ENCODE results near the gene MAML2.
"Not testable (repeated sequence)": the region's sequence is repeated elsewhere in the genome, so short reads cannot be mapped to it uniquely, and the experiment has no call there.

MAML2 gene

GRCh38 chr11:96292291-96293010, 50.5 kb downstream of the MAML2 start:
- ATAC-seq (ENCODE audit: low read depth) (no peak), DNase-seq (ENCODE audit: low spot score) (no peak)
- Histone ChIP-seq H3K4me1 (ENCODE audit: insufficient read depth, poor library complexity, severe bottlenecking) (no peaks in the 10 kb centered on the region), H3K27me3 (ENCODE audit: insufficient read depth, poor library complexity, severe bottlenecking) (no peaks in the 10 kb centered on the region), H3K9me3 (ENCODE audit: severe bottlenecking) (no peaks in the 10 kb centered on the region), H3K4me3 (ENCODE audit: severe bottlenecking) (no peak overlapping the region), H3K27ac (ENCODE audit: poor library complexity, severe bottlenecking) (no peak overlapping the region), H3K36me3 (ENCODE audit: low read depth) (no peaks in the 10 kb centered on the region)
- no peak for TF ChIP-seq CTCF (IDR thresholded peaks at IDR 0.05; ENCODE audit: poor library complexity, severe bottlenecking)

DNA sequence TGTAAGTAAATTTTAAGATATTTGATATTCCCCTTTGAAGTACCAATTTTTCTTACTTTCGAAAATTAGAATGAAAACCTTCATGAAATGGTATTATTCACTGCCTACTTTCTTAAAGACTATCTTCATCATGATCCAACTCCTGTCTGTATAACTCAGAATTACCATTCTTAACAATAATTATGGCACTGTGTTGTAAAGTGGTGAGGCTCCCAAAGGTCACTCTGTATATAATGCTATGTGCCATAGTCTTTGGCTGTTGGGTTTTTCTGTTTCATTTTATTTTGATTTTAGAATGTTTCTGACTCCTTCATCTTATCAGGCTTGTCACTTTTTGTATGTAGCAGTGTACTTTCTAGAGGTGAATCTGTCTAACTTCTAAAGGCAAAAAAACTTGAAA, 52.4 kb downstream of the MAML2 start:
- Histone ChIP-seq H3K4me3 (ENCODE audit: severe bottlenecking) (no peak overlapping the region), H3K27ac (ENCODE audit: poor library complexity, severe bottlenecking) (no peak overlapping the region), H3K36me3 (ENCODE audit: low read depth) (no peaks in the 10 kb centered on the region), H3K27me3 (ENCODE audit: insufficient read depth, poor library complexity, severe bottlenecking) (no peaks in the 10 kb centered on the region), H3K4me1 (ENCODE audit: insufficient read depth, poor library complexity, severe bottlenecking) (no peaks in the 10 kb centered on the region), H3K9me3 (ENCODE audit: severe bottlenecking) (no peaks in the 10 kb centered on the region)
- ATAC-seq (ENCODE audit: low read depth) (no peak), DNase-seq (ENCODE audit: low spot score) (no peak)
- no peak for TF ChIP-seq CTCF (IDR thresholded peaks at IDR 0.05; ENCODE audit: poor library complexity, severe bottlenecking)

DNA sequence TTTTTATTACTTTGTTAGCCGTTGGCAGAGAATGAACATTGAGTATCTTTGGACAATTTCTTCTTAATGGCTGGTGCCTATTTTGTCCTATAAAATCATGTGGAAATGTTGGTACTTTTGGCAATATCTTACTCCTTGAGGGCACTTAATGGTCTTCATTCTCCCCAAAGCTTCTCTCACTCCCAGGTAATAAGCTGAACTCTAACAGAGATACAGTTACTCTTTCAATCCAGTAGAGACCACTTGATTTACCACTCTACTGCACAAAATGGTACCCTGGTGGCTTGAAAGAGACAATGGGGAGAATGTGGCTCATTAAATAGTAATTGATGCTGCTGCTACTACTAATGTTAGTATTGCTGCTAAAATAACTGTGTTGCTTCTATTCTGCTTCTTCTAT, 53.0 kb downstream of the MAML2 start:
- H3K4me3 ChIP-seq (ENCODE audit: severe bottlenecking) = no peak overlapping the region
- H3K9me3 ChIP-seq (ENCODE audit: severe bottlenecking) = no peaks in the 10 kb centered on the region
- no peaks in the 10 kb centered on the region for H3K36me3 ChIP-seq (ENCODE audit: low read depth)
- ATAC-seq (ENCODE audit: low read depth) (no peak), DNase-seq (ENCODE audit: low spot score) (no peak)
- no peak overlapping the region for H3K27ac ChIP-seq (ENCODE audit: poor library complexity, severe bottlenecking)
- no peaks in the 10 kb centered on the region for H3K27me3 ChIP-seq (ENCODE audit: insufficient read depth, poor library complexity, severe bottlenecking)
- no peaks in the 10 kb centered on the region for H3K4me1 ChIP-seq (ENCODE audit: insufficient read depth, poor library complexity, severe bottlenecking)
- no peak for TF ChIP-seq CTCF (IDR thresholded peaks at IDR 0.05; ENCODE audit: poor library complexity, severe bottlenecking)

GRCh38 chr11:96288915-96289314, 54.1 kb downstream of the MAML2 start:
- H3K27me3 ChIP-seq (ENCODE audit: insufficient read depth, poor library complexity, severe bottlenecking) = no peaks in the 10 kb centered on the region
- ATAC-seq (ENCODE audit: low read depth) (no peak), DNase-seq (ENCODE audit: low spot score) (no peak)
- no peak overlapping the region for H3K4me3 ChIP-seq (ENCODE audit: severe bottlenecking)
- H3K9me3 ChIP-seq (ENCODE audit: severe bottlenecking) = no peaks in the 10 kb centered on the region
- no peaks in the 10 kb centered on the region for H3K4me1 ChIP-seq (ENCODE audit: insufficient read depth, poor library complexity, severe bottlenecking)
- H3K36me3 ChIP-seq (ENCODE audit: low read depth) = no peaks in the 10 kb centered on the region
- no peak for TF ChIP-seq CTCF (IDR thresholded peaks at IDR 0.05; ENCODE audit: poor library complexity, severe bottlenecking)
- H3K27ac ChIP-seq (ENCODE audit: poor library complexity, severe bottlenecking) = no peak overlapping the region

DNA sequence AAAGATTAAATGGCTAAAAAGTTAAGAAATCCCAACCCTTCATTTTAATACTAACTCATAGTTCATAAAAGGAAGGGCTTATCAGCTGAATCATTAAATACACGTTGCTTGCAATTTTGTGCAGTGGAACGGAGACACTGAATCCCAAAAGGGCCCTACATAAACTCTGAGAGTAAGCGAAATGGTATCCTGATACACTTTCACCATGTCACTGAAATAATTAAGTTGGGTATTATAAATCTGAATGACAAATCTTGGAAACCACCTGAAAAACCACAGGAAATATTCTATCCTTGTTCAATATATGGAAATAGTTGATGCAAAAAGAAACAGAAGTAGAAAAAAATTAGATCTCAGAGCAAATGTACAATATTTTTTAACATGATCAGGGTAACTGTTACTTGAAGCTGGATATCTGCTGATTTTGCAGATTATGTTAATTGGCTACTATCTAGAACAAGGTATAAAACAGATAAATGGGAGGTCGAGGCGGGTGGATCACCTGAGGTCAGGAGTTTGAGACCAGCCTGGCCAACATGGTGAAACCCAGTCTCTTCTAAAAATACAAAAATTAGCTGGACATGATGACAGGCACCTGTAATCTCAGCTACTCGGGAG, 55.1 kb downstream of the MAML2 start:
- no peak for TF ChIP-seq CTCF (IDR thresholded peaks at IDR 0.05; ENCODE audit: poor library complexity, severe bottlenecking)
- H3K36me3 ChIP-seq (ENCODE audit: low read depth) = no peaks in the 10 kb centered on the region
- H3K27me3 ChIP-seq (ENCODE audit: insufficient read depth, poor library complexity, severe bottlenecking) = no peaks in the 10 kb centered on the region
- H3K27ac ChIP-seq (ENCODE audit: poor library complexity, severe bottlenecking) = no peak overlapping the region
- no peaks in the 10 kb centered on the region for H3K4me1 ChIP-seq (ENCODE audit: insufficient read depth, poor library complexity, severe bottlenecking)
- DNase-seq (ENCODE audit: low spot score) = no peak
- H3K4me3 ChIP-seq (ENCODE audit: severe bottlenecking) = no peak overlapping the region
- ATAC-seq (ENCODE audit: low read depth) = no peak
- no peaks in the 10 kb centered on the region for H3K9me3 ChIP-seq (ENCODE audit: severe bottlenecking)

- H3K27me3 ChIP-seq (ENCODE audit: insufficient read depth, poor library complexity, severe bottlenecking); ATAC-seq (ENCODE audit: low read depth); H3K27ac ChIP-seq (ENCODE audit: poor library complexity, severe bottlenecking); H3K36me3 ChIP-seq (ENCODE audit: low read depth); H3K9me3 ChIP-seq (ENCODE audit: severe bottlenecking); DNase-seq (ENCODE audit: low spot score); H3K4me1 ChIP-seq (ENCODE audit: insufficient read depth, poor library complexity, severe bottlenecking); H3K4me3 ChIP-seq (ENCODE audit: severe bottlenecking): not testable (repeated sequence)
Measured at GRCh38 chr11:96285985-96286384, 57.0 kb downstream of the MAML2 start.

All from RWPE2 (cell line).